Skeletal muscle tissue (tissue), 4 donors: ENCODE results near the gene GATM. TPM values are rescaled to one million over a fixed set of nuclear protein-coding genes. Genes with fewer than 3 reads are reported as not detected.
"Not testable (repeated sequence)": the region's sequence is repeated elsewhere in the genome, so short reads cannot be mapped to it uniquely, and the experiment has no call there.

Experiments
- H3K27ac ChIP-seq: one replicate; pipeline ENCODE4 v1.7.0; 2013; ENCODE audit warnings: mild to moderate bottlenecking, low read depth, low read length, inconsistent platforms
- H3K27me3 ChIP-seq, 3 donors: one replicate each; pipeline ENCODE4 v1.7.0; 2013; ENCODE audit warnings: low read length in 3 of 3; ENCODE audit not compliant: control insufficient read depth in 3 of 3, insufficient read depth in 3 of 3
- H3K36me3 ChIP-seq, 3 donors: one replicate each; pipeline ENCODE4 v1.7.0; 2013; ENCODE audit warnings: low read length in 3 of 3; ENCODE audit not compliant: control insufficient read depth in 3 of 3, insufficient read depth in 3 of 3
- H3K4me1 ChIP-seq, 3 donors: one replicate each; pipeline ENCODE4 v1.7.0; 2013; ENCODE audit warnings: low read length in 3 of 3, mild to moderate bottlenecking in 3 of 3; ENCODE audit not compliant: control insufficient read depth in 3 of 3, insufficient read depth in 3 of 3
- H3K4me3 ChIP-seq, 3 donors: one replicate each; pipeline ENCODE4 v1.7.0; 2013; ENCODE audit warnings: low read length in 3 of 3
- H3K9ac ChIP-seq, 3 donors: one replicate each; pipeline ENCODE4 v1.7.0; 2013; ENCODE audit warnings: low read length in 3 of 3, mild to moderate bottlenecking in 3 of 3, moderate library complexity in 2 of 3, low read depth in 1 of 3
- H3K9me3 ChIP-seq, 3 donors: one replicate each; pipeline ENCODE4 v1.7.0; 2013; ENCODE audit warnings: low read length in 3 of 3; ENCODE audit not compliant: control insufficient read depth in 3 of 3
- total RNA-seq: library from RNA; depleted of rRNA; stranded (reverse); fragments of >200 nt; gene quantifications from one replicate; pipeline ENCODE4 v1.2.3, GENCODE V29; 2014
- donor health status: Osteomylitis.

Gene GATM
- total RNA-seq, 1 donor from 2014 or later, result 309 TPM

GRCh38 chr15:45376300-45376928 is 1.9 kb downstream of the GATM start:
- H3K9me3 ChIP-seq, result no peaks in the 10 kb centered on the region
- peaks cover 8 to 22% (median 19%) of the 10 kb centered on the region in 3 donors for H3K36me3 ChIP-seq
- peak overlapping the region in 2 of 3 donors; percentile 35 to 47 for H3K9ac ChIP-seq
- no peak overlapping the region for H3K27ac ChIP-seq
- H3K27me3 ChIP-seq, result peaks cover 0 to 3% (median 0%) of the 10 kb centered on the region in 3 donors
- peak overlapping the region; percentile 24 to 91 (median 35) for H3K4me3 ChIP-seq
- peaks cover 15 to 24% (median 17%) of the 10 kb centered on the region in 3 donors for H3K4me1 ChIP-seq

GRCh38 chr15:45375836-45376235 is 2.5 kb downstream of the GATM start:
- Histone ChIP-seq H3K27me3 (peaks cover 0 to 3% (median 0%) of the 10 kb centered on the region in 3 donors), H3K9ac (no peak overlapping the region), H3K36me3 (peaks cover 8 to 22% (median 22%) of the 10 kb centered on the region in 3 donors), H3K27ac (no peak overlapping the region), H3K4me3 (no peak overlapping the region), H3K9me3 (no peaks in the 10 kb centered on the region), H3K4me1 (peaks cover 15 to 24% (median 17%) of the 10 kb centered on the region in 3 donors)

GRCh38 chr15:45373976-45374375 is 4.4 kb downstream of the GATM start:
- H3K4me3 ChIP-seq, result no peak overlapping the region
- H3K9ac ChIP-seq, result no peak overlapping the region
- no peak overlapping the region for H3K27ac ChIP-seq
- H3K27me3 ChIP-seq, result peaks cover 0 to 3% (median 0%) of the 10 kb centered on the region in 3 donors
- H3K4me1 ChIP-seq, result peaks cover 14 to 24% (median 17%) of the 10 kb centered on the region in 3 donors
- peaks cover 10 to 30% (median 29%) of the 10 kb centered on the region in 3 donors for H3K36me3 ChIP-seq
- H3K9me3 ChIP-seq, result no peaks in the 10 kb centered on the region

GRCh38 chr15:45372041-45372995 is 6.0 kb downstream of the GATM start:
- Histone ChIP-seq H3K27me3 (peaks cover 0 to 3% (median 0%) of the 10 kb centered on the region in 3 donors), H3K9ac (no peak overlapping the region), H3K9me3 (no peaks in the 10 kb centered on the region), H3K27ac (no peak overlapping the region), H3K36me3 (peaks cover 10 to 42% (median 32%) of the 10 kb centered on the region in 3 donors), H3K4me1 (peaks cover 9 to 12% (median 9%) of the 10 kb centered on the region in 3 donors), H3K4me3 (no peak overlapping the region)

GRCh38 chr15:45371546-45371945 is 6.8 kb downstream of the GATM start:
- Histone ChIP-seq H3K9ac (no peak overlapping the region), H3K27me3 (peaks cover 0 to under 1% (median 0%) of the 10 kb centered on the region in 3 donors), H3K27ac (no peak overlapping the region), H3K9me3 (no peaks in the 10 kb centered on the region), H3K4me3 (no peak overlapping the region), H3K36me3 (peaks cover 9 to 45% (median 32%) of the 10 kb centered on the region in 3 donors), H3K4me1 (peaks cover 5 to 9% (median 6%) of the 10 kb centered on the region in 3 donors)

GRCh38 chr15:45370042-45370441 is 8.3 kb downstream of the GATM start:
- not testable (repeated sequence) for H3K9ac ChIP-seq, H3K9me3 ChIP-seq, H3K4me1 ChIP-seq, H3K27ac ChIP-seq, H3K27me3 ChIP-seq, H3K4me3 ChIP-seq
- peaks cover 11 to 52% (median 26%) of the 10 kb centered on the region in 3 donors for H3K36me3 ChIP-seq

GRCh38 chr15:45367222-45367621 is 11.1 kb downstream of the GATM start:
- H3K36me3 ChIP-seq, result peaks cover 23 to 68% (median 37%) of the 10 kb centered on the region in 3 donors
- H3K27ac ChIP-seq, H3K9me3 ChIP-seq, H3K4me3 ChIP-seq, H3K27me3 ChIP-seq, H3K4me1 ChIP-seq, H3K9ac ChIP-seq: not testable (repeated sequence)

GRCh38 chr15:45364271-45364670 is 14.1 kb downstream of the GATM start:
- no peak overlapping the region for H3K4me3 ChIP-seq
- no peaks in the 10 kb centered on the region for H3K9me3 ChIP-seq
- H3K27me3 ChIP-seq, result no peaks in the 10 kb centered on the region
- no peaks in the 10 kb centered on the region for H3K4me1 ChIP-seq
- no peak overlapping the region for H3K9ac ChIP-seq
- peaks cover 30 to 81% (median 49%) of the 10 kb centered on the region in 3 donors for H3K36me3 ChIP-seq
- no peak overlapping the region for H3K27ac ChIP-seq

GRCh38 chr15:45363801-45364200 is 14.5 kb downstream of the GATM start:
- Histone ChIP-seq H3K36me3 (peaks cover 30 to 77% (median 48%) of the 10 kb centered on the region in 3 donors), H3K27ac (no peak overlapping the region), H3K4me3 (no peak overlapping the region)

GRCh38 chr15:45363334-45363733 is 15.0 kb downstream of the GATM start:
- Histone ChIP-seq H3K27ac (no peak overlapping the region), H3K36me3 (peaks cover 30 to 74% (median 48%) of the 10 kb centered on the region in 3 donors), H3K27me3 (no peaks in the 10 kb centered on the region), H3K4me1 (no peaks in the 10 kb centered on the region), H3K9me3 (no peaks in the 10 kb centered on the region), H3K9ac (no peak overlapping the region), H3K4me3 (no peak overlapping the region)

More at GRCh38 chr15:45363801-45364200, 14.5 kb downstream of the GATM start:
- H3K4me1 ChIP-seq, result no peaks in the 10 kb centered on the region
- H3K9ac ChIP-seq, result no peak overlapping the region
- H3K9me3 ChIP-seq, result no peaks in the 10 kb centered on the region
- H3K27me3 ChIP-seq, result no peaks in the 10 kb centered on the region
